Central memory CD8-positive, alpha-beta T cell (primary cell): ENCODE results near the gene ACTN4.
A peak's percentile ranks its signal among the peaks of the same experiment; 100 is the strongest.

Experiments used
- ATAC-seq: fragments of 150-1000 bp; cut with Tn5 transposase; replicated peaks from 2 replicates; pipeline ENCODE4 v1.10.0; 2022; ENCODE audit warnings: mild to moderate bottlenecking, moderate FRiP score, moderate number of reproducible peaks; ENCODE audit not compliant: poor library complexity, severe bottlenecking; ENCODE audit errors: extremely low read depth
- DNase-seq, 2 donors: peaks; one replicate each; pipeline ENCODE4 v3.0.0; 2021; ENCODE audit warnings: low spot score in 2 of 2
- H3K27ac Mint-ChIP-seq: one replicate; pipeline ENCODE4 v1.8.0; 2022; ENCODE audit warnings: low read depth, mild to moderate bottlenecking, moderate library complexity, mixed read lengths
- H3K27me3 Mint-ChIP-seq: one replicate; pipeline ENCODE4 v1.8.0; 2022; ENCODE audit warnings: mixed read lengths
- H3K36me3 Mint-ChIP-seq: one replicate; pipeline ENCODE4 v1.8.0; 2022; ENCODE audit warnings: mild to moderate bottlenecking, moderate library complexity, mixed read lengths; ENCODE audit not compliant: insufficient read depth
- H3K4me1 Mint-ChIP-seq: one replicate; pipeline ENCODE4 v1.8.0; 2022; ENCODE audit warnings: mixed read lengths
- H3K4me3 Mint-ChIP-seq: one replicate; pipeline ENCODE4 v1.8.0; 2022; ENCODE audit warnings: mild to moderate bottlenecking, moderate library complexity, mixed read lengths
- H3K9me3 Mint-ChIP-seq: one replicate; pipeline ENCODE4 v1.8.0; 2022; ENCODE audit warnings: mixed read lengths

ACTN4 gene

DNA sequence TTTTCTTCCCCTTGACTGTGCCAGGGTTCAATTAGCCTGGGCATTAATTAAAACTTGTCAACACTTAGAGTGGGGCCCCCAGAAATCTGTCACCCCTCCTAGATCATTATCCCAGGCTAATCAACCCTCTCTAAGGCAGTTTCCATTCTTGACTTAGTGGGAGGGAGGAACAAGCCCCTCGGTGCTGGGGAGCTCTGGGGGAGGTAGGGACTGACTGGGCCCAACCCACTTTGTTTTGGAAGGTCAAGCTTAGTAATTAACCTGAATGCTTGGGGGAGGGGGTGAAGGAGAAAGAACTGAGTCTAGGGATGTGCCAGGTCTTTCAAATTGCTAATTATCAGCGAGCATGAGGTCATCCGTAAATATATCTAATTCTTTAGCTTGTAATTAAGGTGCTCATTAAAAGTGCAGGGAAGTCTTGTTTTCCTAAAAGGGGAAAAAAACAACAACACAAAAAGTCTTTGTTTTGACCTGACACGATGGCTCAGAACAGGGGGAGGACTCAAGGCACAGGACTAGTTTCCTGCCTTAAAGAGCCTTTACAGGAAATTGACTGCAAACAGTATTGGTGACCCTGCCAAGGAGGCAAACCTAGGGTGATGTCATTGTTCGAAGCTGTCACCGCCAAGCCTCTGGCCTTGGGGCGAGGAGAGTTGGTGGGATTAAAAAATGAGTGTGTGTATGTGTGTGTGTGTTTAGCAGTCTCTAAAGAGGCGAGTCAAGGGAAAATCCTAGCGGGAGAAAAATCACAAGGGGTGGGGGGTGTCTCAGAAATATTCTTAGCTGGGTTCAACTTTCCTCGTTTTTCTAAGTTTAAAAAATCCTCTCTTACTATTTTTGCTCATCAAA lies 19.4 kb downstream of the ACTN4 start:
- Mint-ChIP-seq H3K9me3 (no peaks in the 10 kb centered on the region), H3K27me3 (no peaks in the 10 kb centered on the region), H3K4me1 (peaks cover 86% of the 10 kb centered on the region), H3K27ac (peak overlapping the region; percentile 69), H3K4me3 (peak overlapping the region; percentile 50), H3K36me3 (peaks cover 14% of the 10 kb centered on the region)
- peak; percentile 73 for ATAC-seq
- peak in 1 of 2 donors; percentile 27 for DNase-seq

DNA sequence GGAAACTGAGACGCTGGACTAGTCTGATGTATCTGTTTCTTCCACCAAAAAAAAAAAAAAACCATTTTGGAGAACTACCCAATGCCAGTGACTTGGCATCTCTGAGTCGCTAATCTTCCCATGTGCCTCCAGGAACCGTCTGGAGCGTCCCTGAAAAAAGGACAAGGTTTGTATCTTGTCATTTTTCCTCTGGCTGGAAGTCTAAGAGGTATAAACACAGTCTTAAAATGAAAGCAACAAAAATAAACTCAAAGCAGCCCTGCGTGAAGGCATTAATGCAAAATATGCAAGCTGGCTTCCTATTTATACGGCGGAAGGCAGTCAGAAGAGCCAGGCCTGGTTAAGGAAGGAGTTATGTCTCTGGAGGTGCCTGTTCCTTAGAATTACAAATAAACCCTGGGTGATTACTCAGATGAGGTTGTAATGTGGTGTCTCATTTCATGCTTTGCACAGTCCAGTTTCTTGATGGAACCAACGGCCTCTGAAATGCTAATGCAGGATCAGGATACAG lies 20.3 kb downstream of the ACTN4 start:
- Mint-ChIP-seq H3K4me3 (no peak overlapping the region), H3K27ac (no peak overlapping the region), H3K4me1 (peaks cover 83% of the 10 kb centered on the region), H3K36me3 (peaks cover 13% of the 10 kb centered on the region), H3K9me3 (no peaks in the 10 kb centered on the region), H3K27me3 (no peaks in the 10 kb centered on the region)
- DNase-seq, result no peak
- ATAC-seq, result no peak

DNA sequence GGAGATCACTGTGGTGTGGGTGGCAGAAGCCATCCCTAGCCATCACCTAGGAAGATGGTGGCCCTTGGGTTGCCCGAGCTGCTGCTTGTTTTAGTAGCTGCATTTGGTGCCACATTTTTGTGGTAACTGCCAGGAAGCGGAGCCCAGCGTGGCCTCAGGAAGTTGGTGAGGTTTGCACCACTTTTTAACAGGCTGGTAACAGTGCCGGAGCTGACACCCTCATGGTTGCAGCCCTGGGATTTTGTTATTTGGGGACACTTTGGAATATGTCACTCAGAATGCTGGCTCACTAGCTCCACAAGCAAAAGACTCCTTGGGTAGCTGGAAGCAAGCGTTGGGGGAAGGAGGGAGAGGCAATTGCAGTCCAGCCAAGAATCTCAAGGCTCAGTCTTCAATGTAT lies 22.1 kb downstream of the ACTN4 start:
- Mint-ChIP-seq H3K27ac (peak overlapping the region; percentile 89), H3K9me3 (no peaks in the 10 kb centered on the region), H3K36me3 (peaks cover 13% of the 10 kb centered on the region), H3K4me1 (peaks cover 75% of the 10 kb centered on the region), H3K4me3 (peak overlapping the region; percentile 75), H3K27me3 (no peaks in the 10 kb centered on the region)
- no peak for DNase-seq
- ATAC-seq, result peak; percentile 55

DNA sequence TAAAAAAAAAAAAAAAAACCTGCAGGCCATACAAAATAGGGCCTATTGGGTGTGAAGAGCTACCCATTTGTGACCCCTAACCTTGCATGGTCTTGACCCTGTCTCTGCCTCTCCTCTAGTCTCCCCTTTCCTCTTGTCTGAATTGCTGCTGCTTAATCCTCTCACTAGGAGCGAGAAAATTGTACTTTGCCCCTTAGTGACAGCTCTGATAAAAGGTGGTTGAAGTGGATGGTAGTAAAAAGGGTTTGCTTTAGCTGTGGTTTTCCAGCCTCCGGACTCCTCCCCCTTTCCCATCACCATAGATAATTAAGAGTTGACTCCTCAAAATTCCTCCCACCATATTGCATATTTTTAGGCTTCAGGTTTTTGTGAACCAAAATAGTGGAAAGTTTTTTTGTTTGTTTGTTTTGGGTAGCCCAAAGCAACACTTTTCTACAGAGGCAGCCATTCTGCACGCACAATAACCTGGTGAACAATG lies 23.5 kb downstream of the ACTN4 start:
- no peak for DNase-seq
- H3K27ac Mint-ChIP-seq, result peak overlapping the region; percentile 26
- H3K36me3 Mint-ChIP-seq, result peaks cover 13% of the 10 kb centered on the region
- no peaks in the 10 kb centered on the region for H3K27me3 Mint-ChIP-seq
- no peaks in the 10 kb centered on the region for H3K9me3 Mint-ChIP-seq
- no peak for ATAC-seq
- H3K4me1 Mint-ChIP-seq, result peaks cover 77% of the 10 kb centered on the region
- peak overlapping the region; percentile 75 for H3K4me3 Mint-ChIP-seq

DNA sequence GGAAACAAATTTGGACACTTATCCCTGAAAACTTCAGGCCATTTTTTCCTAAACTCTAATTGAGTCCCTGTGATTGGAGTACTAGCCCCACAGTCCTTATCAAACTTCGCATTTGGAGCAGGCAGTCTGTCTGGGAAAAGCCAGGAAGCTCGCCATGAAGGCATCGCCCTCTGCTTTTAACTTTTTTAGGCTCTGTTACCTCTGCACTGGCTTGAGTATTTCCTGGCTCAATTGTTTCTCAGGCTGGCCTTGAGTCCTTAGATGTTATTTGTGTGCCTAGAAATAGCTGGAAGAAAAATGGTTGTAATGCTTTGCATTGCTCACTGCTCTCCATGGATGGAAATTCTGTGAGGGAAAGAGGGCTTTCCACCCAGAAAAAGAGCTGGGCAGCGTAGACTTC lies 24.2 kb downstream of the ACTN4 start:
- DNase-seq, result no peak
- no peaks in the 10 kb centered on the region for H3K27me3 Mint-ChIP-seq
- no peak for ATAC-seq
- peaks cover 15% of the 10 kb centered on the region for H3K36me3 Mint-ChIP-seq
- H3K4me3 Mint-ChIP-seq, result no peak overlapping the region
- no peak overlapping the region for H3K27ac Mint-ChIP-seq
- H3K4me1 Mint-ChIP-seq, result peaks cover 77% of the 10 kb centered on the region
- no peaks in the 10 kb centered on the region for H3K9me3 Mint-ChIP-seq

DNA sequence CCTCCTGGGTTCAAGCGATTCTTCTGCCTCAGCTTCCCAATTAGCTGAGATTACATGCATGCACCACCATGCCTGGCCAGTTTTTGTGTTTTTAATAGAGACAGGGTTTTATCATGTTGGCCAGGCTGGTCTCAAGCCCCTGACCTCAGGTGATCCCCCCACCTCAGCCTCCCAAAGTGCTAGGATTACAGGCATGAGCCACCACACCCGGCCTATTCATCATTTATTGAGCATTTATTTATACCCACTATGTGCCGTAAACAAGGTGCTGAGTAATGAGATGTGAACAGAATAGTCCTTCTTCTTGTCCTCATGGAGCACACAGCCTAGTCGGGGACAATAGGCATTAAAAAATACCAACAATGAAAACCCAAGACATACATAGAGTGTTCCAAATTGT lies 25.6 kb downstream of the ACTN4 start:
- ATAC-seq (no peak), DNase-seq (no peak)
- no peaks in the 10 kb centered on the region for H3K9me3 Mint-ChIP-seq
- H3K27me3 Mint-ChIP-seq, result no peaks in the 10 kb centered on the region
- H3K4me3 Mint-ChIP-seq, result no peak overlapping the region
- H3K4me1 Mint-ChIP-seq, result peaks cover 83% of the 10 kb centered on the region
- peak overlapping the region; percentile 55 for H3K27ac Mint-ChIP-seq
- H3K36me3 Mint-ChIP-seq, result peaks cover 13% of the 10 kb centered on the region

DNA sequence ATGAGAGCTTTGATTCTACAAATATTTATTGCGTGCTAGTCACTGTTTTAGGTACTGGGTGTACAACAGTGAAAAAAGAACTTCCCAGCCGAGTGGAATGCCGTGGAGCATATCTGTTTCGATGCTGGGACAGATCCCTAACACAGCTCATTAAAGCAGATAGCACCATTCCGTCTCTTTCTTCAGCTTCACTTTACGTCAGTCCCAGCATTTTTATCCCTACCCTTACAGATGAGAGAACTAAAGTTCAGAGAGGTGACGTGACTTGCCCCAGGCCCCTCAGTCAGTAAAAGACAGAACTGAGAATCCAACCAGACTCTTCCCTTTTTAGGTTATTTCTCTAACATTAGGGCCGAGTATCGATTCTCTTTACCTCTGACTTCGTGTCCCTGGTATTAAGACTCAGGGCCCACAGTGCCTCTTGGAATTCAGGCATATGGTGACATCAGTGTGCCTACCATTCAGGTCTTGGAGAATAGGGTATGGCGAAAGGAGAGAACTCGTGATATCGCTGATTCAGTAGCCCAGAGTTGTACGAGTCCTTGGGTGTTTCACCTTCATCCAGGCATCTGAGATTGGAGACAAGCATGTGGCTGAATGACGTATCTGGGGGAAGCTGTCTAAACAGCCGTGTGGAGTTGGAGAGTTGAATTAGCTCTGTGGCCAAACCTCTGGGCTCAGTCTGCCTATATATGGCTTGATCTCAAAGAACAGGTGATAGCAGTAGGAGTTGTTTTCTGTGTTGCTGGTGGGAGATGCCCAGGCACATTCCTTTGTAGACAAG lies 27.1 kb downstream of the ACTN4 start:
- Mint-ChIP-seq H3K27ac (peak overlapping the region; percentile 4), H3K4me3 (no peak overlapping the region), H3K4me1 (peaks cover 82% of the 10 kb centered on the region), H3K9me3 (no peaks in the 10 kb centered on the region), H3K27me3 (no peaks in the 10 kb centered on the region), H3K36me3 (peaks cover 7% of the 10 kb centered on the region)
- no peak for ATAC-seq
- DNase-seq, result no peak

DNA sequence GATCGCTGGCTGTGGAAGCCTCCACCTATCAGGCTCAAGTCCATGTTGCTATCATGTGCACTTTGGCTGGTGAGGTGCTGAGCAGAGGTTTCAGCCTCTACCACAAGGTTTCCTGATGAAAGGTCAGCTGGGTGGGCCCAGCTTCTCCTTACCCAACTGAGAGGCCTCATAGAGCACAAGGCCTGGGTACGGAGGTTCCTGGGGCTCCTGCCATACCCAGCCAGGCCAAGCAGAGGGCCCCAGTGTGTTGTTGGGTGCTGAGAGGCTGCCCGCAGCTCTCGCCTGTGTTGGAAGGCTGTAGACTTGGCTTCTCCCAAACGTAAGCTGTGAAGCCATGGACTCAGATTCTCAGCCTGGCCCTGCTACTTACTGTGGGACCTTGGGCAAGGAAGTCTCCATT lies 28.2 kb downstream of the ACTN4 start:
- H3K4me3 Mint-ChIP-seq, result peak overlapping the region; percentile 40
- H3K4me1 Mint-ChIP-seq, result peaks cover 80% of the 10 kb centered on the region
- no peaks in the 10 kb centered on the region for H3K27me3 Mint-ChIP-seq
- H3K27ac Mint-ChIP-seq, result peak overlapping the region; percentile 53
- DNase-seq (no peak), ATAC-seq (peak; percentile 55)
- H3K9me3 Mint-ChIP-seq, result no peaks in the 10 kb centered on the region
- H3K36me3 Mint-ChIP-seq, result peaks cover 4% of the 10 kb centered on the region

DNA sequence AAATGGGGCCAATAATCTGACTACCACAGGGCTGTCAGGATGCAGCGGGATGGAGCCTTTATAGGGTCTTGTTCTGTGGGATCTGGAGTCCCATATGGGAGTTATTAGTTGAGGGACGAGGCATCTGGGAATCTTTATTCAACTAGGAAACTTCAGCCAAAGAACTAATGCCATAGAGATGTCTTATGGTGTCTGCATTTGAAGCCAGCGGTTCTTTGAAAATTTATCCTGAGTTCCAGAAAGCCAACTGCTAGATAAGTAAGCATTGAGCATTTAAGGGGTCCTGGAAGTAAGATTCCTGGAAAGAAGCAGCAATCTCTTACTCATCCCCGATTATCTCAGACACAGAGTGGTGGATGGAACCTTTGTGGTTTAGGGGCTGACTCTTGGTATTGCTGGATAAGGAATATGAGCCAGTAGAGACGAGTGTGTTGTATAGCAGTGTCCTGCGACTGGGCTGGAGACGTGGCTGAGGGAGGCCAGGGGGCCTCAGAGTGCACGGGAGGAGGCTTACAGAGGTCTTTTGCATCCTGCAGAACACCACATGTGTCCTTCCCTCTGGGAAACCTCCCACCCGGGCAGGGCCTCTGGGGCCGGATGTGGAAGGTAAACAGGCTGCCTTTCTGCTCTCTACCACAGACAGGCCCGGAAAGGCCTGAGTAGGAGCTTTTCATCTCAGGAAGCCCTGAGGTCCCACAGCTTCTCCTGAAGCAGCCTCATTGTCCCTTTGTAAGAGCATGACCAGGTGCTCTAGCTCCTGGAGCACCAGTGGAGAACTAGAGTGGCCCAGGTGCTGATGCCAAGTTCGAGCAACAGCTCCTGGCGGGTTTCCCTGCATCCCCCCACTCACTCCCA lies 28.8 kb downstream of the ACTN4 start:
- no peak for ATAC-seq
- no peak for DNase-seq
- H3K36me3 Mint-ChIP-seq, result peaks cover 5% of the 10 kb centered on the region
- peak overlapping the region; percentile 60 for H3K27ac Mint-ChIP-seq
- H3K27me3 Mint-ChIP-seq, result no peaks in the 10 kb centered on the region
- H3K4me3 Mint-ChIP-seq, result peak overlapping the region; percentile 40
- H3K4me1 Mint-ChIP-seq, result peaks cover 80% of the 10 kb centered on the region
- H3K9me3 Mint-ChIP-seq, result no peaks in the 10 kb centered on the region

DNA sequence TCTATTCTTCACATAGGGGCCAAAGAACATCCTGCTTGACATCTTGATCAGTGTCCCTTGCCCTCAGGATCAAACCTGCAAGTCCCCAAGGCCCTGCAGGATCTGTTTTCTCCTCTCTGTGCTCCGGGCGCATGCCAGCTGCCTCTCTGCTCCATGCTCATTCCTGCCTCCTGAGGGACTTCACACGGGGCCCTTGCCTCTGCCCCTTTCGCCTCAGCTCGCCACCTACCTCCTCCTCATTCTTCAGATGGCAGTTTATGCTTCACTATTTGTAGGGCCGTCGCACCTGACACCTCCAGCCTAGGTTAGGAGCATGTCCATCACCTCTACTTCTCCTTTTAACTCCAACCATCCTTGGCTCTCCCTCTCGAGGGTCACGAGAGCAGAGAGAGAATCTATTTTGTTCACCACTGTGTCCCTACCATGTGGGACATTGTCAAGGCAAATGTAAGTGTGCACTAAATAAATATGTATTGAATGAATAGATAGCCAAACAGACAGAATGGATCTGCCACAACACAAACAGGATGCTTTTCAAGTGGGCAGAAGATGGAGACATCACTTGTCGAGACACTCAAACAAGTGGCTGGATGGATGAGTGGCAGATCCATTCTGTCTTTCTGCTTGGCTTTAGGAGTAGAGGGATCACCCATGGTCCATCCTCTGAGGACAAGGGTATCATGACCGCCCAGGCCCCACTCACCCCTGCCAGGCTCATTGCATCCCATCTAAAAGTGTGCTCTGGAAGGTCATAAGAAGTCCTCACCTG lies 29.6 kb downstream of the ACTN4 start:
- H3K27ac Mint-ChIP-seq, result peak overlapping the region; percentile 60
- DNase-seq, result no peak
- peaks cover 79% of the 10 kb centered on the region for H3K4me1 Mint-ChIP-seq
- H3K9me3 Mint-ChIP-seq, result no peaks in the 10 kb centered on the region
- no peak for ATAC-seq
- peaks cover 7% of the 10 kb centered on the region for H3K36me3 Mint-ChIP-seq
- no peaks in the 10 kb centered on the region for H3K27me3 Mint-ChIP-seq
- peak overlapping the region; percentile 40 for H3K4me3 Mint-ChIP-seq

DNA sequence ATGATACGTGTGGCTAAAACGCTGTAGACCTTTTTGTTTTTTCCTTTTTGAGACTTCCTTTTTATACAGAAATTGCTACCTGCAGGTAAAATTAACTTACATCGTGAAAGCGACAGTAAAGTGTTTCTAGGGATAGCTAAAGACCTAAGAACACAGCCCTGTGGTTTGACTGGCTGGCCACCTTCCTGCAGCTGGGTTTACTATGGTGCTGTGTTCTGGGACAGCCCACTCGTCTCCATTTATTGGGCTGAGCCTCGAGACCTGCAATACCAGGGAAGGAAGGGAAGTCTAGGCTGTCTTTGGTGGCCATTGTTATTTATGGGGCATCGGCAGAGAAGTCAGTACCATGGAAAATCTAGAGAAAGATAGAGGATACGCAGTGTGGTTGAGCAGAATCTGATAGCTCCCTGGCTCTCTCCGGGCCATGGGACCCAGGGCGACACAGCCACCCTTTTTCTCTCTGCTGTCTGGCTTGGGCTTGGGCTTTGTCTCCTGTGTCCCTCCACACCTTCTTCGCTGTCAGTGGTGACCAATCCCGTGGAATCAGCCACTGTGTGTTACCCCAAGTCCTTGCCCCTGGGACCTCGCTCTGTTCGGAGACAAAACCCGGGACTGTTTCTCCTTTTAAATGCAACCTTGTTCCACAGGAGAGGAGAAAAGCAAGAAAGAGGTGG lies 30.9 kb downstream of the ACTN4 start:
- Mint-ChIP-seq H3K36me3 (peaks cover 10% of the 10 kb centered on the region), H3K9me3 (no peaks in the 10 kb centered on the region), H3K4me3 (peak overlapping the region; percentile 25), H3K27ac (peak overlapping the region; percentile 38), H3K4me1 (peaks cover 89% of the 10 kb centered on the region), H3K27me3 (no peaks in the 10 kb centered on the region)
- DNase-seq, result no peak
- ATAC-seq, result no peak
